ENCODE results near the gene CASKIN1.

CASKIN1 gene

DNA sequence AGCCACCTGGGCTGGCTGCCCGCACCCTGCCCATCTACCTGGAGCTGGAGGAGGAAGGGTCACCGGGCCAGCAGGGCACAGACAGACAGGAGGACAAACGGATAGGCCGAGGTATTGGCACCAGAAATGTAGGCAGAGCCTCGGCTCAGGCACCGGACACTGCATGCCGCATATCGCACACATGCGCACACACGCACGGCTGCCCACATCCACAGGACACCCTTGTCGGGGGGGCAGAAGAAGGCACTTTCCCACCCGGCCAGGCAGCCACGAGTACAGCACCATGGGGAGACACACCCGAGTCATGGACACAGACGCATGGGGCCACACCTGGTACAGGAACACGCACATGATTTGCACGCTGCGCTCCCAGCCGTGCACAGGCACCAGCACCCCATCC, 14.5 kb downstream of the CASKIN1 start:
- H3K4me2 ChIP-seq (ENCODE audit: low read length): no peak overlapping the region
- peaks cover 4% of the 10 kb centered on the region for H3K36me3 ChIP-seq (replicated peaks; ENCODE audit: low read depth, low read length)
- no peaks in the 10 kb centered on the region for H3K79me2 ChIP-seq (ENCODE audit: low read length)
- no peak overlapping the region for H3K4me3 ChIP-seq (ENCODE audit: low read length)
- H3K27ac ChIP-seq (ENCODE audit: low read length): no peak overlapping the region
- no peaks in the 10 kb centered on the region for H3K9me3 ChIP-seq (ENCODE audit: insufficient read depth, low read length)
- no peak overlapping the region for H3K9ac ChIP-seq (ENCODE audit: low read length)
- H2AFZ ChIP-seq (ENCODE audit: low read depth, low read length): no peak overlapping the region
- TF ChIP-seq EZH2phosphoT487 (IDR thresholded peaks at IDR 0.05; ENCODE audit: low read depth): no peak
- TF ChIP-seq, protein P1, sequence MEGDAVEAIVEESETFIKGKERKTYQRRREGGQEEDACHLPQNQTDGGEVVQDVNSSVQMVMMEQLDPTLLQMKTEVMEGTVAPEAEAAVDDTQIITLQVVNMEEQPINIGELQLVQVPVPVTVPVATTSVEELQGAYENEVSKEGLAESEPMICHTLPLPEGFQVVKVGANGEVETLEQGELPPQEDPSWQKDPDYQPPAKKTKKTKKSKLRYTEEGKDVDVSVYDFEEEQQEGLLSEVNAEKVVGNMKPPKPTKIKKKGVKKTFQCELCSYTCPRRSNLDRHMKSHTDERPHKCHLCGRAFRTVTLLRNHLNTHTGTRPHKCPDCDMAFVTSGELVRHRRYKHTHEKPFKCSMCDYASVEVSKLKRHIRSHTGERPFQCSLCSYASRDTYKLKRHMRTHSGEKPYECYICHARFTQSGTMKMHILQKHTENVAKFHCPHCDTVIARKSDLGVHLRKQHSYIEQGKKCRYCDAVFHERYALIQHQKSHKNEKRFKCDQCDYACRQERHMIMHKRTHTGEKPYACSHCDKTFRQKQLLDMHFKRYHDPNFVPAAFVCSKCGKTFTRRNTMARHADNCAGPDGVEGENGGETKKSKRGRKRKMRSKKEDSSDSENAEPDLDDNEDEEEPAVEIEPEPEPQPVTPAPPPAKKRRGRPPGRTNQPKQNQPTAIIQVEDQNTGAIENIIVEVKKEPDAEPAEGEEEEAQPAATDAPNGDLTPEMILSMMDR (IDR thresholded peaks at IDR 0.05; ENCODE audit: low read depth, low read length): no peak
- no peaks in the 10 kb centered on the region for H4K20me1 ChIP-seq (ENCODE audit: insufficient read depth, low read length)
- H3K27me3 ChIP-seq (ENCODE audit: low read depth, low read length): no peaks in the 10 kb centered on the region
- no peaks in the 10 kb centered on the region for H3K4me1 ChIP-seq (ENCODE audit: low read length)

DNA sequence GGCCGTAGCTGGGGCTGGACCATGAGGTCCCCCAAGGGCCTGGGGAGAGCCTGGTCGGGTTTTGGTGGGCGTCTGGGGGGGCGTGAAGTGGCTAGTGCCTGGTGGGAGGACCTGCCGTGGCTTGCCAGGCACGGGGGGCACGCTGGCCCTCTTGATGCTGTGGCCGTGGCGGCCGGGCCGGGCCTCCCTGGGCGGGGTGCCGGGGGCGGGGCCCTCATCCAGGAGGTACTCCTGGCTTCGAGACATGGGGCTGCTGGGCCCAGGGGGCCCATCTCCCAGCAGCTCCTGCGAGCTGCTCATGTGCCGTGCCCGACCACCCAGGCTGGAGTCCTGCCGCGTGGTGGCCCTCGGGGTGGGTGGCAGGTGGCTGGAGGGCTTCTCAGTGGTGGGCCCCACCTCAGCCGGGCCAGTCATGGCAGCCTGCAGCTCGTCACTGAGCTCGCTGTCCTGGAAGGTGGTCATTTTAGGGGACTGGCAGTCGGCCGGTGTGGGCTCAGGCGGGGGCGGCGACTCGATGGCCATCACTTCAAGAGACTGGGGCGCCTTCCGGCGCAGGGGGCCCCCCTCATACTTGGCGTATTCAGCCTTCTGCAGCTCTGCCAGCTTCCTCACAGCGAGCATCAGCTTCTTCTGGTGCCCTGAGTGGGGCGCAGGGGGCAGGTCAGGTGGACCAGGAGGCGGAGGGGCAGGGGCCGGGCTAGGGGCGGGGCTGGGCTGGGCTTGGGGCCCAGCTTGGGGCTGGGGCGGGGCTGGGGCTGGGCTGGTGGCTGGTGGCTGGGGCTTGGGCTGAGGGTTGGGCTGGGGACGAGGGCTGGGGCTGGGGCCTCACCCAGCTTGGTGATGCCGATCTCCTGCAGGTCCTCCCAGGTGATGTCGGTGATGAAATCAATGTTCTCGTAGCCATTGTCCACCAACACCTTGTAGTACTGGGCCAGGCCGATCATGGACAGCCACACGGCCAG, 15.2 kb downstream of the CASKIN1 start:
- H3K4me2 ChIP-seq (ENCODE audit: low read length): no peak overlapping the region
- H3K4me1 ChIP-seq (ENCODE audit: low read length): no peaks in the 10 kb centered on the region
- no peak overlapping the region for H3K4me3 ChIP-seq (ENCODE audit: low read length)
- H2AFZ ChIP-seq (ENCODE audit: low read depth, low read length): no peak overlapping the region
- peaks cover 4% of the 10 kb centered on the region for H3K36me3 ChIP-seq (replicated peaks; ENCODE audit: low read depth, low read length)
- H3K9ac ChIP-seq (ENCODE audit: low read length): no peak overlapping the region
- H3K27me3 ChIP-seq (ENCODE audit: low read depth, low read length): no peaks in the 10 kb centered on the region
- no peaks in the 10 kb centered on the region for H3K79me2 ChIP-seq (ENCODE audit: low read length)
- TF ChIP-seq, protein P1 (IDR thresholded peaks at IDR 0.05; ENCODE audit: low read depth, low read length): no peak
- no peak for TF ChIP-seq EZH2phosphoT487 (IDR thresholded peaks at IDR 0.05; ENCODE audit: low read depth)
- no peaks in the 10 kb centered on the region for H3K9me3 ChIP-seq (ENCODE audit: insufficient read depth, low read length)
- no peaks in the 10 kb centered on the region for H4K20me1 ChIP-seq (ENCODE audit: insufficient read depth, low read length)
- H3K27ac ChIP-seq (ENCODE audit: low read length): no peak overlapping the region

DNA sequence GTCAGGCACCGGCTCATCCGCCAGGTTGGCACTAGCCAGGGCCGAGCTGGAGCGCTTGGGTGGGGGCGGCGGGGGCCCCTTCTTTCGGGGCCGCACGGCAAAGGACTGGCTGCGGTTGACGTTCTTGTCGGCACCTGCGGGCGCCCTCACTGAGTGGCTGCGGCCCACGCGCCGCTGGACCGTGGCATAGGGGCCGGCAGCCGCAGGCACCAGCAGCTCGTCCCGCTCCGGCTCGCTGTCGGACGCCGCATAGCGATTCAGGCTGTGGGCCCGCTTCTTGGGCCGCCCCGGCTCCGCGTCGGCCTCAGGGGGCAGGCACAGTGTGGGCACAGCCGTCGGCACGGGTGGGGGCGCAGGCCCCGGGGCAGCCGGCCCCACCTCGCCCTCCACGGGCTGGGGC, 15.9 kb downstream of the CASKIN1 start:
- no peaks in the 10 kb centered on the region for H3K27me3 ChIP-seq (ENCODE audit: low read depth, low read length)
- peaks cover 9% of the 10 kb centered on the region for H3K36me3 ChIP-seq (replicated peaks; ENCODE audit: low read depth, low read length)
- H3K4me2 ChIP-seq (ENCODE audit: low read length): no peak overlapping the region
- H3K4me1 ChIP-seq (ENCODE audit: low read length): no peaks in the 10 kb centered on the region
- H4K20me1 ChIP-seq (ENCODE audit: insufficient read depth, low read length): no peaks in the 10 kb centered on the region
- no peak overlapping the region for H3K4me3 ChIP-seq (ENCODE audit: low read length)
- TF ChIP-seq, protein P1 (IDR thresholded peaks at IDR 0.05; ENCODE audit: low read depth, low read length): no peak
- TF ChIP-seq EZH2phosphoT487 (IDR thresholded peaks at IDR 0.05; ENCODE audit: low read depth): no peak
- no peaks in the 10 kb centered on the region for H3K9me3 ChIP-seq (ENCODE audit: insufficient read depth, low read length)
- no peak overlapping the region for H2AFZ ChIP-seq (ENCODE audit: low read depth, low read length)
- no peaks in the 10 kb centered on the region for H3K79me2 ChIP-seq (ENCODE audit: low read length)
- H3K9ac ChIP-seq (ENCODE audit: low read length): no peak overlapping the region
- H3K27ac ChIP-seq (ENCODE audit: low read length): no peak overlapping the region

DNA sequence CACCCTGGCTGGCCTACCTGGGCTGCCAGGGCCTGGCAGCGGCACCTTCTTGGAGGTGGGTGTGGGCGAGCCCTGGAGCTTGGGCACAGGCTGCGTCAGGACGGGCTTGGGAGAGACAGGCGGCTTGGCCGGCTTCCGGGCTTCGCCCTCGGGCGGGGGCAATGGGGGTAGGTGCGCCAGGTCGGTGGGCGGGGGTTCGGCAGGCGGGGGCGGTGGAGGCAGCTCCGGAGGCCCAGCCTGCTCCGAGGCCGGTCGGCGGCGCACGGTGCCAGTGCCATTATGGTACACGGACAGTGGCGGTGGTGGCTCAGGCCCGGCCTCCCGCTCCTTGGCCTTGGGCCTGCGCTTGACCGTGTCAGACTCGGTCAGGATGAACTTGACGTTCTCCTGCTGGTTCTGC, 16.8 kb downstream of the CASKIN1 start:
- H3K4me1 ChIP-seq (ENCODE audit: low read length): no peaks in the 10 kb centered on the region
- H3K9ac ChIP-seq (ENCODE audit: low read length): no peak overlapping the region
- H2AFZ ChIP-seq (ENCODE audit: low read depth, low read length): no peak overlapping the region
- no peaks in the 10 kb centered on the region for H4K20me1 ChIP-seq (ENCODE audit: insufficient read depth, low read length)
- H3K27me3 ChIP-seq (ENCODE audit: low read depth, low read length): no peaks in the 10 kb centered on the region
- H3K79me2 ChIP-seq (ENCODE audit: low read length): no peaks in the 10 kb centered on the region
- H3K4me3 ChIP-seq (ENCODE audit: low read length): no peak overlapping the region
- H3K27ac ChIP-seq (ENCODE audit: low read length): no peak overlapping the region
- no peaks in the 10 kb centered on the region for H3K9me3 ChIP-seq (ENCODE audit: insufficient read depth, low read length)
- no peak overlapping the region for H3K4me2 ChIP-seq (ENCODE audit: low read length)
- peaks cover 10% of the 10 kb centered on the region for H3K36me3 ChIP-seq (replicated peaks; ENCODE audit: low read depth, low read length)
- no peak for TF ChIP-seq EZH2phosphoT487 (IDR thresholded peaks at IDR 0.05; ENCODE audit: low read depth)
- TF ChIP-seq, protein P1 (IDR thresholded peaks at IDR 0.05; ENCODE audit: low read depth, low read length): no peak

Data from OCI-LY3 (cell line).